Progenitor cell of endocrine pancreas (in vitro differentiated cells): ENCODE results near the gene C22orf31. TPM values are rescaled to one million over a fixed set of nuclear protein-coding genes. Genes with fewer than 3 reads are reported as not detected.
A peak's percentile ranks its signal among the peaks of the same experiment; 100 is the strongest.
"Not testable (repeated sequence)": the region's sequence is repeated elsewhere in the genome, so short reads cannot be mapped to it uniquely, and the experiment has no call there.

Experiments used
- DNase-seq: peaks from one replicate; pipeline ENCODE4 v3.0.0; 2021; ENCODE audit warnings: low spot score; ENCODE audit not compliant: unreplicated experiment
- H3K27ac Mint-ChIP-seq: 2 replicates; pipeline ENCODE4 v1.8.0; 2021; ENCODE audit warnings: mild to moderate bottlenecking, moderate library complexity, mixed read lengths
- H3K27me3 Mint-ChIP-seq: 2 replicates; pipeline ENCODE4 v1.8.0; 2021; ENCODE audit warnings: mixed read lengths
- H3K36me3 Mint-ChIP-seq: 2 replicates; pipeline ENCODE4 v1.8.0; 2022; ENCODE audit warnings: mixed read lengths; ENCODE audit not compliant: insufficient read depth
- H3K4me1 Mint-ChIP-seq: 2 replicates; pipeline ENCODE4 v1.8.0; 2021; ENCODE audit warnings: low read depth, mixed read lengths
- H3K4me3 Mint-ChIP-seq: 2 replicates; pipeline ENCODE4 v1.8.0; 2021; ENCODE audit warnings: low read depth, mild to moderate bottlenecking, moderate library complexity, mixed read lengths
- H3K9me3 Mint-ChIP-seq: 2 replicates; pipeline ENCODE4 v1.8.0; 2021; ENCODE audit warnings: low read depth, mixed read lengths
- total RNA-seq: library from RNA; stranded (reverse); gene quantifications from 2 replicates; pipeline ENCODE4 v1.2.1, GENCODE V29; 2021
- TF ChIP-seq, protein P1 (sequence below): fragments of 200-600 bp; sonication (generic); IDR thresholded peaks from one replicate; pipeline ENCODE4 v1.5.0; 2021; ENCODE audit warnings: antibody characterized with exemption, mild to moderate bottlenecking; ENCODE audit not compliant: unreplicated experiment

Gene C22orf31
- total RNA-seq, 1 donor from 2014 or later = not detected

DNA sequence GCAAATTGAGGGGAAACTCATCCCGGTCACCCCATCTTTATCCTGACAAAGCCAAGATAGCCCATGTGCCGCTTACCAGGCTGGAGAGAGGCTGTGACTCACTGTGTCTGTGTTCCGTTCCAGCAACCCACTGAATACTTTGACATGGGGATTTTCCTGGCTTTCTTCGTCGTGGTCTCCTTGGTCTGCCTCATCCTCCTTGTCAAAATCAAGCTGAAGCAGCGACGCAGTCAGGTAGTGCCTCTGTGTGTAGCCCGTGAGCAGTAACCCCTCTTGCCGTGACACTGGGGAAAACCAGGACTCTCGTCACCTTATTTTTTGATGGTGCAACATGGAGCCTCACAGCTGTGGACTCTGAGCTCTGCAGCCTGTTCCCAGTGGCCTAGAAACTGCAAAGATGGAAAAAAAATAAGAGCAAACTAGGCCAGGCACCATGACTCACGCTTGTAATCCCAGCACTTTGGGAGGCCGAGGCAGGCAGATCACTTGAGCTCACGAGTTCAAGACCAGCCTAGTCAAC is 16.9 kb downstream of the C22orf31 start:
- H3K36me3 Mint-ChIP-seq = peaks cover 10% of the 10 kb centered on the region
- TF ChIP-seq, protein P1, sequence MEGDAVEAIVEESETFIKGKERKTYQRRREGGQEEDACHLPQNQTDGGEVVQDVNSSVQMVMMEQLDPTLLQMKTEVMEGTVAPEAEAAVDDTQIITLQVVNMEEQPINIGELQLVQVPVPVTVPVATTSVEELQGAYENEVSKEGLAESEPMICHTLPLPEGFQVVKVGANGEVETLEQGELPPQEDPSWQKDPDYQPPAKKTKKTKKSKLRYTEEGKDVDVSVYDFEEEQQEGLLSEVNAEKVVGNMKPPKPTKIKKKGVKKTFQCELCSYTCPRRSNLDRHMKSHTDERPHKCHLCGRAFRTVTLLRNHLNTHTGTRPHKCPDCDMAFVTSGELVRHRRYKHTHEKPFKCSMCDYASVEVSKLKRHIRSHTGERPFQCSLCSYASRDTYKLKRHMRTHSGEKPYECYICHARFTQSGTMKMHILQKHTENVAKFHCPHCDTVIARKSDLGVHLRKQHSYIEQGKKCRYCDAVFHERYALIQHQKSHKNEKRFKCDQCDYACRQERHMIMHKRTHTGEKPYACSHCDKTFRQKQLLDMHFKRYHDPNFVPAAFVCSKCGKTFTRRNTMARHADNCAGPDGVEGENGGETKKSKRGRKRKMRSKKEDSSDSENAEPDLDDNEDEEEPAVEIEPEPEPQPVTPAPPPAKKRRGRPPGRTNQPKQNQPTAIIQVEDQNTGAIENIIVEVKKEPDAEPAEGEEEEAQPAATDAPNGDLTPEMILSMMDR = no peak
- H3K9me3 Mint-ChIP-seq = no peaks in the 10 kb centered on the region
- DNase-seq = no peak
- no peaks in the 10 kb centered on the region for H3K4me1 Mint-ChIP-seq
- no peaks in the 10 kb centered on the region for H3K27me3 Mint-ChIP-seq
- no peak overlapping the region for H3K4me3 Mint-ChIP-seq
- H3K27ac Mint-ChIP-seq = no peak overlapping the region

DNA sequence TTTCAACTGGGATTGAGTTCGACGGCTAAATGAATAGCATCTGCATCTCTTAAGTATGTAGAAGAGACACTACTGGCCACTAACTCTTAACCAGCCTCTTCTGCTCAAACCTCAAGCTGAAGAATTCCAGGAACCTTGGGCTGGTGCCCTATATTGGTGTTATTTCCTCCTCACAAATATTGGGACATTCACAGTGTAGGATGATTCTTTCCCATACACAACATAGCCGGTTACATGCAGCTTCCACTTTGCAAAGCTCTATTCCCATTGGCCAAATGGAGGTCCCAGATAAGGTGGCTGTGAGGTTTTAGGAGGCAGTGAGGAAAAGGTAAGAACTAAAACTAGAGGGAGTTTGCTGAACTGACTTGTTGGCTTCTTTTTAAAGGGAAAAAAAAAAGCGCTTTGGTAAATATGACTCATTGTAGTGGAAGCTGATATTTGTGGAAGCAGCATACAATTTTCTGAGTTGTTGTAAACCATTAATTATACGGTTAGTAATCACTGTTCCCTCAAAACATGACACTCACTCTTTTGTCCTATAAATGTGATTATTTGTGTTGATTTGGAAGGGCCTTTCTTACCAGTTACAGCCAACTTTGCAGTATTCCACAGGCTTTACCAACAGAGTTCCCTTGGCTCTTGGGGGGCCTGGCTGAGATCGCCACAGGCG is 17.6 kb downstream of the C22orf31 start:
- no peak for DNase-seq
- TF ChIP-seq, protein P1 = no peak
- Mint-ChIP-seq H3K27me3 (no peaks in the 10 kb centered on the region), H3K36me3 (peaks cover 8% of the 10 kb centered on the region), H3K27ac (no peak overlapping the region), H3K4me3 (no peak overlapping the region), H3K9me3 (no peaks in the 10 kb centered on the region), H3K4me1 (no peaks in the 10 kb centered on the region)

DNA sequence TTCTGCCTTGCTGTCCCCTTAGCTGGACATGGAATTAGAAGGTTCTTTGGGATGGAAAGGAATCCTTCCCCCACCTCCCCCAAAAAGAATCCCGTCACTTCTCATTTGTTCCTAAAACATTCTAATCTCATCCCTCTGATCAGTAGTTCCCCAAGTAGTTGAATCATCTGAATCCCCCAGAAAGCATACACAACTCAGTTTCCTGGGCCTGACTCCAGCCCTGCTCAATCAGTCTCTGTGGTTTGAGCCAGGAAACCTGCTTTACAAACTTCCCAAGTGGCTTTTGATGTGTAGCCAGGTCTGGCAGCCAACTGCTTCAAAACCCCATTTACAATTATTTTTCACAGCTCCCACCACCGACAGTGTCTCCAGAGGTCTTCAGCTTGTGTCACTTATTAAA is 20.2 kb downstream of the C22orf31 start:
- no peak overlapping the region for H3K4me3 Mint-ChIP-seq
- no peaks in the 10 kb centered on the region for H3K27me3 Mint-ChIP-seq
- no peak for DNase-seq
- TF ChIP-seq, protein P1 = no peak
- H3K4me1 Mint-ChIP-seq = peaks cover 4% of the 10 kb centered on the region
- no peaks in the 10 kb centered on the region for H3K9me3 Mint-ChIP-seq
- H3K36me3 Mint-ChIP-seq = peaks cover 7% of the 10 kb centered on the region
- no peak overlapping the region for H3K27ac Mint-ChIP-seq

DNA sequence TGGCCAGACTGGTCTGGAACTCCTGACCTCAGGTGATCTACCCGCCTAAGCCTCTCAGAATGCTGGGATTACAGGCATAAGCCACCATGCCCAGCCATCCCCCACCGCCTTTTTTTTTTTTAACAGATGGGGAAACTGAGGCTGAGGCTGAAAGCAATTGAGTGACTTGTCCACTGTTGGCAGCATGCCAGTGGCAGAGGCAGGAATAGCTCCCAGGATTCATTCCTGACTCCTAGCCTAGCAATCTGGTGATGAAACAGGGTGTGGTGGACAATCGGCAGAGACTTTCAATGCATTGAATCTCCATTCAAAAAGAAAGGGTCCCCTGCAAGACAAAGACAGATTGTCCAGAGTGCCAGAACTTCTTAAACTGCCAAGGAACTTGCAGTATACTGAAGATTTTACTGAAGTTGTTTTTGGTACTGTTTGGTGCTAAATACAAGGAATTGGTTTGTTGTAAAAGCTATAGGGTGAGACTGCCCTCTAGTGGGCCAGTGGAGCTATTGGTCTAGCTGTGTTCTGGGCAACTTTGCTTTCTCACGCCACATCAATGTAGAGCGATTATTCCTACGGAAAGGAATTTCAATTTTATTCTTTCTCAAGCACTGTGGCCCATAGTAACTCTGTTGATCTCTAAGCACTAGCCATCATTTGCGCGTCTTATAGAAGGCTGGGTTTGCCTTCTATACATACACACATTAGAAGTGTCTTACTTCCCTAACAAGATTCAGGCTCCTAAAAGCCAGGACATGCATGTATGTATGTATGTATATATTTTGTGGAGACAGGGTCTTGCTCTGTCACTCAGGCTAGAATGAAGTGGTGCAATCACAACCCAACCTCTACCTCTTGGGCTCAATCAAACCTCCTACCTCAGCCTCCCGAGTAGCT is 21.0 kb downstream of the C22orf31 start:
- Mint-ChIP-seq H3K9me3 (no peaks in the 10 kb centered on the region), H3K27ac (no peak overlapping the region), H3K36me3 (peaks cover 4% of the 10 kb centered on the region), H3K4me1 (peaks cover 4% of the 10 kb centered on the region), H3K27me3 (no peaks in the 10 kb centered on the region), H3K4me3 (no peak overlapping the region)
- peak; percentile 33 for DNase-seq
- TF ChIP-seq, protein P1 = peak; percentile 96

DNA sequence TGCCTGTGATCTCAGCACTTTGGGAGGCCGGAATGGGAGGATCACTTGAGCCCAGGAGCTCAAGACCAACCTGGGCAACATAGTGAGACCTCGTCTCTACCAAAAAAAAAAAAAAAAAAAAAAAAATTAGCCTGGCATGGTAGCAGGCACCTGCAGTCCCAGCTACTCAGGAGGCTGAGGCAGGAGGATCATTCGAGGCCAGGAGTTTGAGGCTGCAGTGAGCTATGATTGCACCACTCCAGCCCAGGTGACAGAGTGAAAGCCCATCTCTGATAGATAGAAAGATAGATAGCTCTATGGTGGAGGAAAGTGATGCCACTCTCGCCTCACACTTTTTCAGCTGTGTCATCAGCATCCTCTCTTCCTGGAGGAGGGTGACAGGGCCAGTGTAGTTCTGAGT is 21.9 kb downstream of the C22orf31 start:
- H3K4me3 Mint-ChIP-seq, DNase-seq, H3K27me3 Mint-ChIP-seq, H3K4me1 Mint-ChIP-seq, H3K9me3 Mint-ChIP-seq, H3K36me3 Mint-ChIP-seq, H3K27ac Mint-ChIP-seq: not testable (repeated sequence)
